Upper lobe of right lung (tissue), 1 donor: ENCODE measurements around the gene GATAD2A. TPM values are rescaled to one million over a fixed set of nuclear protein-coding genes. Genes with fewer than 3 reads are reported as not detected.

Source experiments
- ATAC-seq: fragments of 200-7000 bp; cut with Tn5 transposase; one replicate; pipeline ENCODE4 v1.9.1; 2020; ENCODE audit warnings: mild to moderate bottlenecking, moderate library complexity
- DNase-seq: peaks from one replicate; pipeline ENCODE4 v3.0.0-alpha.2; 2020
- H3K27ac ChIP-seq: fragments of 200-600 bp; one replicate; pipeline ENCODE4 v1.8.0; 2022
- H3K27me3 ChIP-seq: fragments of 200-600 bp; one replicate; pipeline ENCODE4 v1.8.0; 2022; ENCODE audit warnings: mild to moderate bottlenecking
- H3K36me3 ChIP-seq: fragments of 200-600 bp; one replicate; pipeline ENCODE4 v1.8.0; 2022
- H3K4me1 ChIP-seq: fragments of 200-600 bp; one replicate; pipeline ENCODE4 v1.8.0; 2022
- H3K4me3 ChIP-seq: fragments of 200-600 bp; one replicate; pipeline ENCODE4 v1.8.0; 2022; ENCODE audit warnings: mild to moderate bottlenecking
- H3K9me3 ChIP-seq: fragments of 200-600 bp; one replicate; pipeline ENCODE4 v1.8.0; 2022
- intact Hi-C: fragments of 100-400 bp; cut with DNase I; formaldehyde crosslinking; loops from one replicate; pipeline ENCODE4 v1.11.0; 2022
- microRNA-seq: library from miRNA; unstranded; fragments of <30 nt; microRNA quantifications from one replicate; pipeline ENCODE4 v1.2.0, GENCODE V29; 2020; ENCODE audit warnings: borderline microRNAs expressed
- total RNA-seq: library from RNA; stranded (reverse); fragmentation: NEBNext Ultra II Directional; extraction: Animal tissue kit (Norgen Biotek cat#: 25700); gene quantifications from one replicate; pipeline ENCODE4 v1.2.1, GENCODE V29; 2021
- TF ChIP-seq, protein P1 (sequence below): fragments of 200-600 bp; IDR thresholded peaks from one replicate; pipeline ENCODE4 v1.8.0; 2022; ENCODE audit warnings: antibody characterized with exemption
- donor health status: DM: no; HTN: yes; CAD: no; lungs with severe emphysema.

GATAD2A gene
- total RNA-seq, 1 donor from 2014 or later, result 85.8 TPM

GRCh38 chr19:19553670-19554069, 148.2 kb downstream of the GATAD2A start:
- Histone ChIP-seq H3K4me1 (no peaks in the 10 kb centered on the region), H3K9me3 (no peaks in the 10 kb centered on the region), H3K27me3 (peaks cover 14% of the 10 kb centered on the region), H3K4me3 (no peak overlapping the region), H3K27ac (no peak overlapping the region), H3K36me3 (no peaks in the 10 kb centered on the region)
- ATAC-seq (no peak), DNase-seq (no peak)
- TF ChIP-seq, protein P1, sequence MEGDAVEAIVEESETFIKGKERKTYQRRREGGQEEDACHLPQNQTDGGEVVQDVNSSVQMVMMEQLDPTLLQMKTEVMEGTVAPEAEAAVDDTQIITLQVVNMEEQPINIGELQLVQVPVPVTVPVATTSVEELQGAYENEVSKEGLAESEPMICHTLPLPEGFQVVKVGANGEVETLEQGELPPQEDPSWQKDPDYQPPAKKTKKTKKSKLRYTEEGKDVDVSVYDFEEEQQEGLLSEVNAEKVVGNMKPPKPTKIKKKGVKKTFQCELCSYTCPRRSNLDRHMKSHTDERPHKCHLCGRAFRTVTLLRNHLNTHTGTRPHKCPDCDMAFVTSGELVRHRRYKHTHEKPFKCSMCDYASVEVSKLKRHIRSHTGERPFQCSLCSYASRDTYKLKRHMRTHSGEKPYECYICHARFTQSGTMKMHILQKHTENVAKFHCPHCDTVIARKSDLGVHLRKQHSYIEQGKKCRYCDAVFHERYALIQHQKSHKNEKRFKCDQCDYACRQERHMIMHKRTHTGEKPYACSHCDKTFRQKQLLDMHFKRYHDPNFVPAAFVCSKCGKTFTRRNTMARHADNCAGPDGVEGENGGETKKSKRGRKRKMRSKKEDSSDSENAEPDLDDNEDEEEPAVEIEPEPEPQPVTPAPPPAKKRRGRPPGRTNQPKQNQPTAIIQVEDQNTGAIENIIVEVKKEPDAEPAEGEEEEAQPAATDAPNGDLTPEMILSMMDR, result no peak
- intact Hi-C loops, result no loop called here

- peak; percentile 76 for DNase-seq
- TF ChIP-seq, protein P1, result peak; percentile 82
- Histone ChIP-seq H3K27me3 (peaks cover 8% of the 10 kb centered on the region), H3K4me1 (no peaks in the 10 kb centered on the region), H3K9me3 (no peaks in the 10 kb centered on the region), H3K4me3 (no peak overlapping the region), H3K27ac (no peak overlapping the region), H3K36me3 (no peaks in the 10 kb centered on the region)
- peak; percentile 77 for ATAC-seq
- intact Hi-C loops, result no loop called here
Observed at GRCh38 chr19:19554074-19555023, 148.9 kb downstream of the GATAD2A start.

DNA sequence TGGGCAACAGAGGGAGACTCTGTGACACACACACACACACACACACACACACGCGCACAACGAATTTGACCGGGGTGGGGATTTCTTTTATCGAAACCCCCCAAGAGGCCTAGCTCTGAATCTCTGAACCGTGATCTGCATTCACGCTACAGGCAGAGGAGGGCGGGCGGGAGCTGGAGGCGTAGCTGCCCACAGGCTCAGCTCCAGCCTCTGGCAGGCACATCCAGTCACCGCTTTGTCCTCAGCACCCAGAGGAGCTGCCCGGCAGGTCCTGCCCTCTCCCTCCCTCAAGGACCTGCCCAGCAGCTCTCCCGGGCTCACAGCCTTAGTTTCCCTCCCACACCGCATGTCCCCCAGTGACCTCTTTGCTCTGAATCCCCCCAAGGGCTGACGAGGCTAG, 152.6 kb downstream of the GATAD2A start:
- TF ChIP-seq, protein P1, result no peak
- intact Hi-C loops, result no loop called here
- H3K4me3 ChIP-seq, result no peak overlapping the region
- H3K27me3 ChIP-seq, result no peaks in the 10 kb centered on the region
- no peaks in the 10 kb centered on the region for H3K9me3 ChIP-seq
- no peak for DNase-seq
- ATAC-seq, result no peak
- H3K36me3 ChIP-seq, result no peaks in the 10 kb centered on the region
- no peaks in the 10 kb centered on the region for H3K4me1 ChIP-seq
- no peak overlapping the region for H3K27ac ChIP-seq

Small RNA genes lying within 50 kb of the gene (microRNA-seq; reads per million reads assigned to microRNA genes)
- not detected for gene MIR640

Other genes starting within 250 kb of the GATAD2A start
- 1.4 TPM for gene MEF2B, start 235.4 kb upstream of the GATAD2A start, total RNA-seq
- 24.8 TPM for gene BORCS8, start 213.5 kb upstream of the GATAD2A start, total RNA-seq
- 66.8 TPM for gene RFXANK, start 213.4 kb upstream of the GATAD2A start, total RNA-seq
- 12.6 TPM for gene NR2C2AP, start 202.3 kb upstream of the GATAD2A start, total RNA-seq
- not detected for gene NCAN, start 193.7 kb upstream of the GATAD2A start, total RNA-seq
- gene TM6SF2, start 132.4 kb upstream of the GATAD2A start, total RNA-seq, result 1.4 TPM
- gene SUGP1, start 85.2 kb upstream of the GATAD2A start, total RNA-seq, result 40.1 TPM
- 60.5 TPM for gene MAU2, start 84.8 kb upstream of the GATAD2A start, total RNA-seq
- gene TSSK6, start 109.9 kb downstream of the GATAD2A start, total RNA-seq, result 1.8 TPM
- 207 TPM for gene NDUFA13, start 110.5 kb downstream of the GATAD2A start, total RNA-seq
- gene YJEFN3, start 123.2 kb downstream of the GATAD2A start, total RNA-seq, result 6.4 TPM
- gene CILP2, start 132.6 kb downstream of the GATAD2A start, total RNA-seq, result 0.41 TPM
- gene PBX4, start 213.0 kb downstream of the GATAD2A start, total RNA-seq, result 3.4 TPM
- gene LPAR2, start 222.5 kb downstream of the GATAD2A start, total RNA-seq, result 23.5 TPM
- gene GMIP, start 238.0 kb downstream of the GATAD2A start, total RNA-seq, result 37.3 TPM